ENCODE results near the gene RANBP3L.

- no peak for TF ChIP-seq EP300 (IDR thresholded peaks at IDR 0.05)
- TF ChIP-seq CTCF (IDR thresholded peaks at IDR 0.05): no peak
- no peak for TF ChIP-seq POLR2AphosphoS5 (IDR thresholded peaks at IDR 0.05)
Measured at GRCh38 chr5:36232533-36232932, 69.2 kb downstream of the RANBP3L start.

Measured in esophagus muscularis mucosa (tissue), 4 donors.